Muscle layer of duodenum (tissue), 2 donors: ENCODE data around the gene PARP1.
A peak's percentile ranks its signal among the peaks of the same experiment; 100 is the strongest.

Source experiments
- H3K27ac ChIP-seq: one replicate; pipeline ENCODE4 v1.7.0; 2013; ENCODE audit warnings: mild to moderate bottlenecking, low read length
- H3K27me3 ChIP-seq: one replicate; pipeline ENCODE4 v1.7.0; 2013; ENCODE audit warnings: low read depth, mild to moderate bottlenecking, control low read depth, low read length
- H3K36me3 ChIP-seq, 2 donors: one replicate each; pipeline ENCODE4 v1.7.0; 2013; ENCODE audit warnings: low read length in 2 of 2, control low read depth in 1 of 2, mild to moderate bottlenecking in 1 of 2; ENCODE audit not compliant: insufficient read depth in 2 of 2, control insufficient read depth in 1 of 2
- H3K4me1 ChIP-seq, 2 donors: one replicate each; pipeline ENCODE4 v1.7.0; 2013; ENCODE audit warnings: low read length in 2 of 2, mild to moderate bottlenecking in 2 of 2, control low read depth in 1 of 2, moderate library complexity in 1 of 2; ENCODE audit not compliant: insufficient read depth in 2 of 2, control insufficient read depth in 1 of 2
- H3K4me3 ChIP-seq, 2 donors: one replicate each; pipeline ENCODE4 v1.7.0; 2013; ENCODE audit warnings: low read length in 2 of 2, low read depth in 1 of 2, mild to moderate bottlenecking in 1 of 2
- H3K9me3 ChIP-seq, 2 donors: one replicate each; pipeline ENCODE4 v1.7.0; 2013; ENCODE audit warnings: low read length in 2 of 2, control low read depth in 1 of 2, mild to moderate bottlenecking in 1 of 2; ENCODE audit not compliant: control insufficient read depth in 1 of 2
- donor health status: healthy.

PARP1 gene

DNA sequence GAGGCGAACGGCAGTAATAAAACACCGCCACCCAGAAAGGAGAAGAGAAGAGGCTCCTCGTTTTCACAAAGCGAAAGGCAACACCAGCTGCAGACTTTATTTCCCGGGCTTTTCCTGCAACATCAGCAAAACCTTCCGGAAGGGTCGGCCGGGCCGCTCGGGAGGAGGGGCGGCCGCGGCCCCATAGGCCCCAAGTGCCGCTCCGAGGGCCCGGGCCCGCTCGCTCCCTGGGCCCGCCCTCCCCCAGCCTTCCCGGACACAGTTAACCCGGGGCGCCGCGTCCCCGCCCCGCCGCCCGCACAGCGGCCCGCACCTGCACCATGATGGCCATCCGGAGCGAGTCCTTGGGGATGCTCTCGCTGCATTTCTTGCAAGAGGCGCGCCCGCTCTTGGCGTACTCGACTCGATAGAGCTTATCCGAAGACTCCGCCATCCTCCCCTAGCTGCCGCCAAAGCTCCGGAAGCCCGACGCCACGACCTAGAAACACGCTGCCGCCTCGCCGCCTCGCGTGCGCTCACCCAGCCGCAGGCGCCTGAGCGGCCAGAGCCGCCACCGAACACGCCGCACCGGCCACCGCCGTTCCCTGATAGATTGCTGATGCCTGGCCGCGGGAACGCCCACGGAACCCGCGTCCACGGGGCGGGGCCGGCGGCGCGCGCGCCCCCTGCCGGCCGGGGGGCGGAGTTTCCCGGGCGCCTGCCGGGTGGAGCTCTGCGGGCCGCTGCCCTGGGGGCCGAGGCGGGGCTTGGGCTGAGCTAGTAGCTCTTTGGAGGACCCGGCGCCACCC is at the start of gene PARP1:
Gene PARP1, minus strand, starts transcription at position 597 of the 788 bp plus-strand sequence. Its CDS starts 164 bp downstream, at position 433.
- H3K4me3 ChIP-seq = peak within 1 kb of the TSS; percentile 70 to 86
- no peaks in the 10 kb centered on the region for H3K36me3 ChIP-seq
- H3K27me3 ChIP-seq = no peaks in the 10 kb centered on the region
- peak within 1 kb of the TSS; percentile 74 for H3K27ac ChIP-seq
- H3K9me3 ChIP-seq = no peaks in the 10 kb centered on the region
- H3K4me1 ChIP-seq = peaks cover 10 to 41% of the 10 kb centered on the region in 2 donors

DNA sequence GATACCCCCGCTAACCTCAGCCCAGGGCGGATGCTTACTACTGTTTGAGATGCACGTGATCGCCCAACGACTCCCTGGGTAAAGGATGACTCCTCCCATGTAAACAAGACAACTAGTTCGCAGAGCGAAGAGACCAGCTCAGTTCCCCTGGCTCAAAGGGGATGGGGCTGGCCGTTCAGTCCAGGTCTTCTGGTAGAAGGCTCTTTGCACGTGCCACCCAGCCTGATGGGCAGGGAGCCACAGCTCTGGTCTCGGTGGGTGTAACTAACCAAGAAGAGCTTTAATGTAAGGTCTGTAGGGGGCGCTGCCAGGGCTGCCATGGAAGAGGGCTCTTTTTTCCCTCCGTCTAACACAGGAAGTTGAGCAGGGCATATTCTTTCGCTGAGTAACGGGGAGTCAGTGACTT is 49.4 kb upstream of the PARP1 start:
- Histone ChIP-seq H3K9me3 (no peaks in the 10 kb centered on the region), H3K4me3 (no peak overlapping the region), H3K36me3 (no peaks in the 10 kb centered on the region), H3K4me1 (no peaks in the 10 kb centered on the region), H3K27ac (no peak overlapping the region), H3K27me3 (no peaks in the 10 kb centered on the region)

DNA sequence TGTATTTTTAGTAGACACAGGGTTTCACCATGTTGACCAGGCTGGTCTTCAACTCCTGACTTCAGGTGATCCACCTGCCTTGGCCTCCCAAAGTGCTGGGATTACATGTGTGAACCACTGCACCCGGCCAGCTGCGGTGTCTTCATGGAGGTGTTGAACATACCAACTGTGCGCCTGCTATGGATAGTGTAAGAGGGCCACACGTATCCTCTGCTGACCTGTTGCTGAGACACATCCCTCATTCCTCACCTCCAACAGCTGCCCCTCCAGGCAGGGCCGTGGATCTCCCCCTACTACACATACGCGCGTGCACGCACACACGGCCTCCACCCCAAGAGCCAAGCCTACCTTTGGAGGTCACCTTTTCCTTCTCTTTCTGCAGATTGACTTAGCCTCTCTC is 48.0 kb upstream of the PARP1 start:
- Histone ChIP-seq H3K27ac (no peak overlapping the region), H3K9me3 (no peaks in the 10 kb centered on the region), H3K36me3 (no peaks in the 10 kb centered on the region), H3K27me3 (no peaks in the 10 kb centered on the region), H3K4me3 (no peak overlapping the region), H3K4me1 (no peaks in the 10 kb centered on the region)

DNA sequence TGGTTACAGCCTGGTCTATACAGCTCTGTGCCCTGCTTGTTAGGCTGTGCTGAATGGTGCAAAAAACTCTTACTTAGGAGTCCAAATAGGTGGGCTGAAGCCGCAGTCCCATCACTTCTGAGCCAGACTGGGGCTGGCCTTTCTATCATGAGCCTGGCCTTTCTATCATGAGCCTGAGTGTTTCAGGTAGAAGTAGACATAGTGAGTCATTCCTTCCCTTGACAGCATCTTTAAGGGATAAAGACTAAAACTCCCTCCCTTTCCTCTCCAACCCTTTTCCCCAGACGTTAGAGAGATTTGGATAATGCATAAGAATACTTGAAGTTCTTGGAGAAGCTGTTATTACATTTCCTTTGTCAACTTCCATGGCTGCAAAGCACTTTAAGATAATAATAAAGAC is 46.5 kb upstream of the PARP1 start:
- Histone ChIP-seq H3K9me3 (no peaks in the 10 kb centered on the region), H3K27me3 (no peaks in the 10 kb centered on the region), H3K4me1 (no peaks in the 10 kb centered on the region), H3K27ac (no peak overlapping the region), H3K4me3 (no peak overlapping the region), H3K36me3 (no peaks in the 10 kb centered on the region)

DNA sequence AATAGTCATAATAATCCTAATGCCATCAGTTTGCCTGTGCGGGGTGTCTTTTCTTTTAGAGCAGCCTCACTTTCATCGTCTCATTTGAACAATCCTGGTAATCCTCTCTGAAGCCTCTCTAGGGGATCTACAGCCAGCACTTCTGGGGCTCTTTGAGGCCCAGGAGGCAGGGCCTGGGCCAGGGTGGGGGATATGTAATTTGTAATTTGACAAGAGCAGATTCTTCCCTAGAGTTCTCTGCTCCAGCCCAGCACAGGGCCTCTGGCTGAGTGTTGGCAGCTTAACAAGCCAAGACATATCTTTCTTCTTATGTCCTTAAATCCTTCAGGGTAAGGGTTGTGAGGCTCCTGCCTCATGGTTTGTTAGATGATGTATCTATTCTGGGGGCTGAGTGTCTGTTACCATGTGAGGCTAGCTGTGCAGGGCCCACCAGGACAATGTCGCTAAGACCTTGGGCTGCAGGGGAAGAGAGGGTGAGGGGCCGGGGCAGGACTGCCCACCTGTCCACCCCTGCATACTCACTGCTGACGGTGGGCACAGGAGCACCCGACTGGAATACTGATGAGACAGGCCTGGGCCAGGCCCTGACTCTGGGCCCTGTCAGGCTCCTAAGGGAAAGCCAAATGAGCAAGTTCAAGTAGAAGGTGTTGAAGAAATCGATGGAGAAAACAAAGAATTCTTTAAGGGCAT is 45.3 kb upstream of the PARP1 start:
- H3K9me3 ChIP-seq = no peaks in the 10 kb centered on the region
- no peaks in the 10 kb centered on the region for H3K27me3 ChIP-seq
- no peak overlapping the region for H3K4me3 ChIP-seq
- no peak overlapping the region for H3K27ac ChIP-seq
- H3K36me3 ChIP-seq = no peaks in the 10 kb centered on the region
- H3K4me1 ChIP-seq = no peaks in the 10 kb centered on the region

DNA sequence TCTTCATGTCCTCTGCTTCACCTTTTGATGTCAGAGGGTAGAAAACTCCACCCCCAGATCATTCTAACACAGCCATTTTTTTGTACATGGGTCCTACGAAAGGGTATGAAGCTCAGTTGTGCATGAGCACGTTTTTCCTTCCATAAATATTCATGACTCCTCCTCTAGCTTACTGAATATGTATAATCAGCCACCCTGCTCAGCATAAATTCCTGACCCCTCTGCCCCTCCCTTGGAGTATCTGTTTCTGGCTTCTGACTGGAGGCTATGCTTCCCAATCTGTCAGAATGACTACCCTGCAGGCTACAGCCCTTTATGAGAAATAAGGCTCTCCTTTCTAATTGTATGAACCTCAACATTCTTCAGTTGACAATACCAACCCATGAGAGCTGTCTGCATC is 42.8 kb upstream of the PARP1 start:
- Histone ChIP-seq H3K4me1 (no peaks in the 10 kb centered on the region), H3K9me3 (no peaks in the 10 kb centered on the region), H3K27ac (no peak overlapping the region), H3K36me3 (no peaks in the 10 kb centered on the region), H3K27me3 (no peaks in the 10 kb centered on the region), H3K4me3 (no peak overlapping the region)

DNA sequence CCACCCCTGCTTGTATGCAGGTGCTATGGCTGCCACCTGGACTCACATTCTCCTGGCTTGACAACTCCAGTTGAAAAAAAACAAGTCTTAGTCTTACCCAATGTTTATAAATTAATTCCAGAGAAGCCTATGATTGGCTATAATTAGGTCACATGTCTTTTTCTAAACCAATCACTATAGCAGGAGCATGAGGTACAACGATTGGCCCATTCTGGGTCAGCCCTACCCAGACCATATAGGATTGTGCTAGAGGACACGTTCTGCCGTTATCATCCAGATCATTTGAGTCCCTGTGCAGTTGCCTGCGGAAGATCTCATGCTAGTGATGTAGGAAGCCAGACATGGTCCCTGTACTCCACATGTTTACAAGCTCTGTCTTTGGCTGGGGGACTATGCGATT is 41.9 kb upstream of the PARP1 start:
- Histone ChIP-seq H3K36me3 (no peaks in the 10 kb centered on the region), H3K4me1 (no peaks in the 10 kb centered on the region), H3K4me3 (no peak overlapping the region), H3K27me3 (no peaks in the 10 kb centered on the region), H3K27ac (no peak overlapping the region), H3K9me3 (no peaks in the 10 kb centered on the region)

DNA sequence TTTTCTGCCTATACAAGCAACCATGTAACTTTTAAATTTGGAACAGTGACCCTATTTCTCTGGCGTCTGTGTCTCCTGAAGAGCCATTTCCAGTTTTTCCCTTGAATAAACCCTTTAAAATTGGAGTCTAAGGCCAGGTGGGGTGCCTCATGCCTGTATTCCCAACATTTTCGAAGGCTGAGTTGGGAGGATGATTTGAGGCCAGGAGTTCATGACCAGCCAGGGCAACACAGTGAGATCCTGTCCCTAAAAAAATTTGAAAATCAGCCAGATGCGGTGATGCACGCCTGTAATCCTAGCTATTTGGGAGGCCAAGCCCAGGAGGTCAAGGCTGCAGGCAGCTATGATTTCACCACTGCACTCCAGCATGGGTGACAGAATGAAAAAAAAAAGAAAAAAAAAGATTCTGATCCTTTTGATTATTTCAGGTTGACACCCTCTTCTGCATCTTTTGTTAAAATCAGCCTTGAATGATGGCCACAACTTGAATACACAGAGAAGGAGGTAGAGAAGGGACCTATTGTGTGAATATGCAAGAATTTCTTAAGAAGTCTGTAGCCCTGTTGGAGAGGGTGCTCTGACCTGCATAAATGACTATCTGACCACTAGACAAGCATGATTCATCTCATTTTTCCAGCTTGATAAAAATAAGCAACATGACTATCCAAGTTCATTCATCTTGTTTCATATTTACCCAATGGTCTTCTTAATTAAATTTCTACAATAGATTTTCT is 40.2 kb upstream of the PARP1 start:
- Histone ChIP-seq H3K4me1 (no peaks in the 10 kb centered on the region), H3K9me3 (no peaks in the 10 kb centered on the region), H3K36me3 (no peaks in the 10 kb centered on the region), H3K4me3 (no peak overlapping the region), H3K27ac (no peak overlapping the region), H3K27me3 (no peaks in the 10 kb centered on the region)

DNA sequence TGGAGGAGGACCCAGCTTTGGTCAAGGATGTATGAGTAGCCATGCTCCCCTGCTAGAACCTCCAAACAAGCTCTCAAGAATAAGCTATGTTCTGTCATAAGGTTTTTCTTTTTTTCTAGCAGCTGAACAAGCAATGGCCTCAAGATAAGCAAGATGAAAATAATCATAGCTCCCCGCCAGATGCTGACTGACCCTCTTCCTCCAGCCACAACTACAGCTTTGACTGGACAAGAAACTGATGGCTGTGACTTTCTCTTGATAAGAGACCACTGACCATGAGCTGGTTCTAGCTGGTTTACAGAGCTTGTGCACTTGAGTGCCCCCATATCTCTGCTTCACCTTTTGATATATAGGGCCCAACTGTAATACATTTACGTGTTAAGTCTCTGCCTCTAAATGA is 38.2 kb upstream of the PARP1 start:
- H3K9me3 ChIP-seq = no peaks in the 10 kb centered on the region
- no peak overlapping the region for H3K4me3 ChIP-seq
- H3K27me3 ChIP-seq = no peaks in the 10 kb centered on the region
- no peaks in the 10 kb centered on the region for H3K36me3 ChIP-seq
- no peak overlapping the region for H3K27ac ChIP-seq
- H3K4me1 ChIP-seq = no peaks in the 10 kb centered on the region

DNA sequence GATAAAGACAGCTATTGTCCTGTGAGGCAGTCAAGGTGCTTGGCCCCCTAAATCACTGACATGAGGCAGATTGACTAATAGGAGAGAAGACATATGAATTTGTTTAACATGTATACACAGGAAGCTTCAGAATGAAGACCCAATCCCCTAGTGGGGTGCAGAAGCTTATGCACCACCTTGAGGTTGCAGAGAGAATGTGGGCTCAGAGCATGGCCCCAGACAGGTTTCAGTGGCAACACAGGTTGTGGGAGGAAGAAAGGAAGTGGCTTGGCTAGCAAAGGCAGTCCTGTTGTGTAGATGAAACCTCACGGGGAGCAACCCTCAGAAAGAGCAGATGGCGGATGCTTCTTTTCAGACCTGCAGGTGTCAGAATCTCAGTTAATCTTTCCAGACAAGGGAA is 37.0 kb upstream of the PARP1 start:
- Histone ChIP-seq H3K4me1 (no peaks in the 10 kb centered on the region), H3K4me3 (no peak overlapping the region), H3K36me3 (no peaks in the 10 kb centered on the region), H3K27me3 (no peaks in the 10 kb centered on the region), H3K9me3 (no peaks in the 10 kb centered on the region), H3K27ac (no peak overlapping the region)

DNA sequence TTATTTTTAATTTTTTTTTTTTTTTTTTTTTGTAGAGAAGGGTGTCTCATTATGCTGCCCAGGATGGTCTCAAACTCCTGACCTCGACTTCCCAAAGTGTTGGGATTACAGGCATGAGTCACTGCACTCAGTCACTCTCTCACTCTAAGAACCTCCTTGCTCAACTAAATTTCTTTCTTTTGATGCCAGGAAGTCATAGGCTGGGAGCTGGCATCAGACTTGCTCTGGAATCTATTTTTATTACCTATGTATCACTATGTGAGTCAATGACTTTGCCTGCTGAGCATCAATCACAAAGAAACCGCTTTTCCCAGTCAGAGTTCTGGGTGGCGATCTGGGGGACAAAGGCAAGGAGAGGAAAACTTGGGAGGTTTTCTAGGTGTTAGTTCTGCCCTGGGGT is 35.5 kb upstream of the PARP1 start:
- no peaks in the 10 kb centered on the region for H3K36me3 ChIP-seq
- H3K4me3 ChIP-seq = no peak overlapping the region
- H3K4me1 ChIP-seq = no peaks in the 10 kb centered on the region
- H3K9me3 ChIP-seq = no peaks in the 10 kb centered on the region
- H3K27ac ChIP-seq = no peak overlapping the region
- no peaks in the 10 kb centered on the region for H3K27me3 ChIP-seq
